Embryonic facial prominence (tissue), 1 donor: ENCODE measurements around the gene MTA1.

Experiments
- DNase-seq: peaks from one replicate; pipeline ENCODE4 v3.0.0-alpha.2; 2016; ENCODE audit errors: extremely low spot score

Gene MTA1

GRCh38 chr14:105475269-105476096 lies 55.9 kb downstream of the MTA1 start:
- no peak for DNase-seq

- no peak for DNase-seq
Observed at GRCh38 chr14:105476097-105476830, 56.6 kb downstream of the MTA1 start.

DNA sequence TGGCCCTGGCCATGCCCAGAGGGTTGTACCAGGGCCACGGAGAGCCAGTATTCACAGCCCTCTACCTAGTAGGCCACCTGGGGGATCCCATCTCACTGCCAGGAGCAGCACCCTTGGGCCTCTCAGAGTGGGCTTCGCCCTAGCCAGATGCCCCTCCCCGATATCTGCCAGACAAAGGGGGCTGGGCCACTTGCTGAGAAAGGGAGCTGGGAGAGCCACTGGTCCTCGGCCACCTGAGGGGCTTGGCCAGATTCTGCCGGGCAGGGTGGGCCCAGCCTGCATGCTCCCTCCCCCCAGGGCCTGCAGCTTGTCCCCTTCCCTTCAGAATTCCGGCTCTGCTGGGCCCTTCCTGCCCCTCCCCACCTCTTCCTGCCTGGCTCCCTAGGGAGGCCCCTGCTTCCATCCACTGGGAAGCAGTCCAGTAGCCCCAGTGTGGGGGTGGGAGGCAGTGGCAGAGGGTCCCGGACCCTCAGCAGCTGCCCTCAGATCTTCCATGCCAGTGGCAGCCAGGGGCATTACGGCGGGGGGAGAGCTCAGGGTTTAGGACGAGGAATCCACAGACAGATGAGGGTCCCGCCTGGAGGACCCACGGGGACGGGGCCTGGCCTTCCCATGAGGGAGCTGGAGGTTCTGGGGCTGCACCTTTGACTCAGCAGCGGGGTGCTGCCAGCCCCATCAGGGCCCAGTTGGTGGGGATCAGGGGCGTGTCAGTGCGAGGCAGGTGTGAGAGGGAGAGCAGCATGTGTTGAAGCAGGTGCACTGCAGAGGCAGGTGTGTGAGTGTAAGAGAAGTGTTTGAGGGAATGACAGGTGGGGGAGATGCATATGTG lies 57.4 kb downstream of the MTA1 start:
- DNase-seq: no peak

- no peak for DNase-seq
Observed at GRCh38 chr14:105477660-105478397, 58.2 kb downstream of the MTA1 start.

DNA sequence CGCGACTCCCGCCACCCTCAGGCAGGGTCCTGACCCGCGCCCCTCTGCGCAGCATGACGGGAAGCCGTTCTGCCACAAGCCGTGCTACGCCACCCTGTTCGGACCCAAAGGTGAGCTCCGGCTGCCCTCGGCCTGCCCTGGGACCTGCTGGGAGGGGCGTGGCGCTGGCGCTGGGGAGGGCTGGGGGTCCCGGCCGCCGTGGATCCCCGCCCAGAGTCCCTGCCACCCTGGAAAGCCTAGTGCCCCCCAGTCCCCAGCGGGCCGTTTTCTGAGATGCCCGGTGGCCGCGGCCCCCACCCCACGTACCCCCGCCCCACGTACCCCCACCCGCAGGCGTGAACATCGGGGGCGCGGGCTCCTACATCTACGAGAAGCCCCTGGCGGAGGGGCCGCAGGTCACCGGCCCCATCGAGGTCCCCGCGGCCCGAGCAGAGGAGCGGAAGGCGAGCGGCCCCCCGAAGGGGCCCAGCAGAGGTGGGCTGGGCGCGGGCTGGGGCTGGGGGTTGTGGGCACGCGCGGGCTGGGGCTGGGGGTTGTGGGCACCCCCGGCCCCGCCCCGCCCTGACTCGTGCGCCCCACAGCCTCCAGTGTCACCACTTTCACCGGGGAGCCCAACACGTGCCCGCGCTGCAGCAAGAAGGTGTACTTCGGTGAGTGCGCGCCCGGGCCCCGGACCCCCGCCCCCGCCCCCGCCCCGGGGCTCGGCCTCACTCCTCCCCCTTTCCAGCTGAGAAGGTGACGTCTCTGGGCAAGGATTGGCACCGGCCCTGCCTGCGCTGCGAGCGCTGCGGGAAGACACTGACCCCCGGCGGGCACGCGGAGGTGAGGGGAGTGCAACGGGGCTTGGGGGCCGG lies 59.0 kb downstream of the MTA1 start:
- no peak for DNase-seq

- no peak for DNase-seq
Observed at GRCh38 chr14:105479431-105480158, 60.0 kb downstream of the MTA1 start.

- no peak for DNase-seq
Observed at GRCh38 chr14:105480199-105480746, 60.6 kb downstream of the MTA1 start.

DNA sequence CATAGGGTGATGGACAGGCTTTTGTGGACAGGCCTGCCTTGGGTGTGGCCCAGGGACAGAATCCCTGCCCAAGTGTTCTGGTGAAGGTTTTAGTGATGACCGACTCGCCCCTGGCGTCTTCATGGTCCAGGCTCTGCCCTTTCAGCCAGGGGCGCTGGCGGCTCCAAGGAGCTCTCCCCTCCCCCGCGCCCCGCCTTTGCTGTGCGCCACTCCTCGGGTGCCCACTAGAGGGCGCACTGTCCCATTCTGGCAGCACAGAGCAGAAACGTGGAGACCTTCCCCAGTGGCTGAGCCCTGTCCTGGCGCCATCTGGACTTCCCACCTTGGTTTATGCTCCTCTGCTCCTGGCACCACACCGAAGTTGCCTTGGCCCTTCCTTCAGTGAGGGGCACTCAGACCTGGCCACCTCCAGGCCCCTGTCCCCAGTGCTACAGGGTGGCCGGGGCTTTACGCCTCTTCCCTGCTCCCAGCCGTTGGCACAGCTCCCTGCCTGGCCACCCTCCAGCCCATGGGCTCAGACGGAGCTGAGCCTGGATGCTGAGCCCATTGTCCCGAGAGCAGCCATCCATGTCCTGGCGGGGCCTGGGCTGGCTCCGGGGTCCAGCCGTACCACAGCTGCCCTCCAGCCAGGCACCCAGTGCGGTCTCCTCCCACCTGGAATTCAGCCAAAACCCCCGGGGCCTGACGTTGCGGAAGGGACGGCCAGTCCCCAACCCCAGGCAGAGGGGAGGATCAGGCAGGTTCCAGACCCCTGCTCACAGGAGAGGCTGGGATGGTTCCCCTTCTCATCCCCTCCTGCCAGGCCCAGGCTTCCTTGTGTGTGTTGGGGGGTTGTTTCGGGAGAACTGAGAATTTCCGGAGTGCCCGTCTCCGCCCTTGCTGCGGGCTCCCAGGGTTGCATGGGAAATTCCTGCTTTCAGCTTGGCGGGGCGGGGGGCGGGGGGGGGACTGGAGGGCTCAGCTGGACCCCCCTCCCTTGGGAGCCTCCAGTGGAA lies 61.5 kb downstream of the MTA1 start:
- peak; percentile 81 for DNase-seq

GRCh38 chr14:105481886-105482457 lies 62.3 kb downstream of the MTA1 start:
- peak; percentile 91 for DNase-seq

DNA sequence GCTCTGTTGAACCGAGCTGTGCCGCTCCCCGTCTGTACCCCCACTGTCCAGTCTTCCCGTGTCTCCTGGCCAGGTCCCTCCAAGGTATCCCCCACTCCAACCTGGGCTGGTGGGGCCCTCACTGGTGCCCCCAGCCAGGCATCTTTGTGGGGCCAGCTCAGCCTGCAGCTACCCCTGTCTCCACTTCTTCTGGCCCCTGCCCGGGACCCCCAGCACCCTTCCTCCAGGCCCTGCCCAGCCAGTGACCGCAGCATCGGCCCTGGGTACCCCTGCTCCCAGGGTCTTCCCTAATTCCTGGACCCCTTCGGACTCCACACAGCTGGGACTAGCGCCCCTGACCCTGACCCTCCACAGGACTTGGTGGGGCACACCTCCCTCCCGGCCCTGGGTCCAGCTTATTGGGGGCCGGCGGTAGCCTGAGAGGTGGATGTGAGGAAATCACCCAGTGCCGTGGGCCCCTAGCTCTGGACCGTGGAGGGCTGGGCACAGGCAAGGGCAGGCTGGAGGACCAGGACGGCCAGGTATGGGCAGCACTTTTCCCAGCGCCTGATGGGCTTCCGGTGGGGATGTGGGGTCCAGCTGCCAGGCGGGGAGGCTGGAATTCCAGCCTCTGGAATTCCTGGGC lies 63.0 kb downstream of the MTA1 start:
- DNase-seq: no peak

- DNase-seq: no peak
Observed at GRCh38 chr14:105483300-105484068, 63.9 kb downstream of the MTA1 start.

GRCh38 chr14:105484069-105484996 lies 64.7 kb downstream of the MTA1 start:
- no peak for DNase-seq

- no peak for DNase-seq
Observed at GRCh38 chr14:105484997-105485393, 65.4 kb downstream of the MTA1 start.

DNA sequence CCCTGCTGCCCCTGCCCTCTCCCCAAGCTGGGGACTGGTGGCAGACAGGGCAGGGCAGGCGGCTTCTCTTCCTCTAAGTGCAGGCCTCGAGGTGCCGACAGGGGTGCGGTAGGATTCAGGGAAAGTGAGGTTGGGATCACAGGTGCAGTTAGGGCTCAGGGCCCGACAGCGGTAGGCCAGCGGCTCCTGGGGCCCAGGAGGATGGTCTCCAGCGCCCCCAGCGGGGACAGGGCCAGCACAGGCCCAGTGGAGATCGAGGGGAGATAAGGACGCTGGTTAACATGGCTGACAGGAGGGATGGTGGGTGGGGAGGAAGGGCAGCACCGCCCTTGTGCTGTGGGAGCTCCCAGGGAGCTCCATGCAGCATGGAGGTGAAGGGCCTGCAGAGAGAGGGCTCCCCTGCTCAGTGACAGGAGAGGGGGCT lies 66.1 kb downstream of the MTA1 start:
- no peak for DNase-seq

- DNase-seq: no peak
Observed at GRCh38 chr14:105486163-105486973, 66.7 kb downstream of the MTA1 start, which contains the start of gene CRIP1. CRIP1 (plus strand) TSS chr14:105486886; CDS start chr14:105487260, 374 bp downstream.
